ENCODE data around the gene FGFR2.

Gene FGFR2

DNA sequence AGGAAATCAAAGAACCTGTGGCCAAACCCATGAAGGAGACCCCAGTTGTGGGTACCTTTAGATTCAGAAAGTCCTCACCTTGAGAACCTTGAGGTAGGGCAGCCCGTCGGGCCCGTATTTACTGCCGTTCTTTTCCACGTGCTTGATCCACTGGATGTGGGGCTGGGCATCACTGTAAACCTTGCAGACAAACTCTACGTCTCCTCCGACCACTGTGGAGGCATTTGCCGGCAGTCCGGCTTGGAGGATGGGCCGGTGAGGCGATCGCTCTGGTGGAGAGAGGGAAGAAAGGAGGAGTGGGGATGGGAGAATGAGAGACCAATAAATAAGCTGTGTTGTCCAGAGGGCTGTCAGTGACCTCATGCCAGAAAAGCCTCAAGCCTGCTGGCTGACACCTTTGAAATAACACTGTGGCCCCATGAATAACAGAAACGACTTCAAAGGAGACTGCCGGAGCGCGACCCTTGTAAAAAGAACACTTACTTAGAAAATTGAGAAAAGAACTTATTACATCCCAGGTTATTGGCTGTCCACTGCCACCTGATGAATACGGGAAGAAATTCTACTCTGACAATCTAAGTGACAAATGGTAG lies 78.2 kb downstream of the FGFR2 start:
- DNase-seq: no peak

GRCh38 chr10:121519411-121519810 lies 78.8 kb downstream of the FGFR2 start:
- no peak for DNase-seq

DNA sequence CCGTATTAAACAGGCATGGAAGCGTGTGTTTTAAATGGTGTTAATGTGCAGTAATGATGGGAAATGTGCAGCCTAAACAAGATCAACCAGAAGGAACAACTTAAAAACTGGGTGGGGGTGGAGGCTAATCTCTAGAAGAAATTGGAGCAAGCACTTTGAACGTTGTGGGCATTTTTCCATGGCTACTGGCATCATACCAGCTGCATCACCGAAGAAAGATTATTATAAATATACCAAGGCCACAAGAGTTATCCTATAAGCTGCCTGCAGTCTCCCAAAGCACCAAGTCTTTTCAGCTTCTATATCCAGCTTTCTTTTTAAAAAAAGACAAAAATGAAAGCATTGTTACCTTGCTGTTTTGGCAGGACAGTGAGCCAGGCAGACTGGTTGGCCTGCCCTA lies 79.9 kb downstream of the FGFR2 start:
- DNase-seq: no peak

GRCh38 chr10:121516093-121516865 lies 82.0 kb downstream of the FGFR2 start:
- DNase-seq: no peak

GRCh38 chr10:121514141-121514865 lies 83.9 kb downstream of the FGFR2 start:
- no peak for DNase-seq

DNA sequence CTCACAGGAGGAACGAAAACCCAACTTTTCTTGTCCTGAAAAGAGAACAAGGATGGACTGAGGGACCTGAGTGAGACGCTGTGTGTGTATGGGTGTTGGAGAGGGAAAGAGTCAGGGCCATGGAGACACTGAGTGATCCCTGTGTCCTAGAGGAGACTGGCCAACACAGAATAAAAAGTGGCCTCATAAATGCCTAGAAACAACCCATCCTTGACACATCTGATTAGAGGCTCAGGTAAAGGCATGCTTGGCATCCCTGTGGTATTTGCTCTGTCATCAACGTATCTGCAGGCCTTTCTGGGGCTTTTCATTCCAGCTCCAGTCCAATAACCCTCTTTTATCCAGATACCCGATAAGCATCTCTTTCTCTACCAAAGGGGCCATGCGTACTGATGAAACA lies 86.3 kb downstream of the FGFR2 start:
- no peak for DNase-seq

DNA sequence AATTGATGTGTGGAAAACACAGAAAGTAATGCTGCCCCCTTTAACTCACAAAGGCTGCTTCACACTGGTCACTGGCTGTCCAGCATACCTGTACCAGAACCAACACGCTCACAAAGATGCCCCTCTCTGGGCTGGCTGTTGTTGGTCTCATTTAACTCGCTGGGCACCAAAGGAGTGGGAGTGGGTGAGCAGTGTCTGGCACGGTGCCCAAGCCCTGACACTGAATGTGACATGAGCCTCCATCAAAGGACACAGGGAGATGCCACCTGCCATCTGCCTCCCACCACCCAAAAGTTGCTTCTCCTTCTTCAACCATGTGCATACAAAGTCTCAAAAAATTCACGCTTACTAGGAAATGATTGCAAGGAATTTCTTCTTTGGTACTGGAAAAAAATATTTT lies 86.8 kb downstream of the FGFR2 start:
- no peak for DNase-seq

- DNase-seq: no peak
These were observed 88.0 kb downstream of the FGFR2 start for GRCh38 chr10:121510201-121510771.

DNA sequence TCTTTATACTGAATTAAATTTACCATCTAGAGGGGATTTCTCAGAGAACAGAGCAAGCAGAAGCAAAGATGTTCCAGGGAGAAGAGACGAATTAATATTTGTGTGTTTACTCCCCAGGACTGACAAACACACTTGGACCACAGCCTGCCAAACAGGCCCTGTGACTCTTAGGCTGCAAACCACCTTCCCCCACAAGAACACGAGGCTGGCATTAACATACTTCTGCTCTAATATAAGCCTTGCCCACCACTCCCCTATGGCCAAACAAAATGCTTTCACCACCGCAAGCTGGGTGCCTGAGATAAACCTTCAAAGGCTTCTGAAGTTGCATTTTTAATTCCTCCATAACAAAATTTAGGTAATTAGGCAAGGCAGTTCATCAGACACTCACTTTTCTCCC lies 88.4 kb downstream of the FGFR2 start:
- DNase-seq: no peak

DNA sequence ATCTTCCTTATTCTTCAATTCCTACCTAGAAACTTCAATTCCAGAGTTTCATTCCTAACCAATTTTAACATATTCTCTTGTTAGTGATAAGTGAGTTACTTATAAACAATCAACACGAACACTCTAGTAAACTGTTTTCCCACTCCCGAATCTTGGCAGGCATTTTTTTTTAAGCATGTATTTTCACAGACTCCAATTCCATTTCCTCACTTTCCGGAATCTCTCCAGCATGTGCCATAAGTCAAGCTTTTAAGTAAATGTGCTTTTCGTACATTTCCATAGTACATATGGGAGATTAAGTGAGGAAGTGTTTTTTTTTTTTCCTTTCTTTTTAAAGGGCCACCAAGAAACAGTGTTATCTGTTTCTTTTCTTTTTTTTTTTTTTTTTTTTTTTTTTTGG lies 89.1 kb downstream of the FGFR2 start:
- no peak for DNase-seq

GRCh38 chr10:121503587-121504051 lies 94.6 kb downstream of the FGFR2 start:
- no peak for DNase-seq

GRCh38 chr10:121501796-121502195 lies 96.4 kb downstream of the FGFR2 start:
- no peak for DNase-seq

GRCh38 chr10:121500701-121501332 lies 97.4 kb downstream of the FGFR2 start:
- DNase-seq: no peak

GRCh38 chr10:121497513-121498470 lies 100.5 kb downstream of the FGFR2 start:
- no peak for DNase-seq

DNA sequence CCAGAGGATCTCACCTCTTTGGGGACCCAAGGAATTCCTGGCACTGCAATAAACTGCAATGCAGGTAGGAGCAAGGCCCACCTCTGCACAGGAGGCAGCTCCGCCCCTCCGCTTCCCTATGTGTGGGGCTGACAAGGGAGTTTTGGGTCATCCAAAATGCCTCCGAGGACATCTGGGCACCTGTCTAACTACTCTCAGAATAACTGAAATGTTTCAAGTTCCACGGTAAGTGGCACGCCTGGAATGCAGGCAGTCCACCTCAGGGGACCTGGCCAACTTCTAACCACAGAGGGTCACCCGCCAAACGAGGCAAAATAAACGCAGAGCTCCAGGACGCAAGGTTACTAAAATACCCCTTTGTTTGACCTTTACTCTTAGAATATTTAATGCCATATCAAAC lies 102.5 kb downstream of the FGFR2 start:
- no peak for DNase-seq

DNA sequence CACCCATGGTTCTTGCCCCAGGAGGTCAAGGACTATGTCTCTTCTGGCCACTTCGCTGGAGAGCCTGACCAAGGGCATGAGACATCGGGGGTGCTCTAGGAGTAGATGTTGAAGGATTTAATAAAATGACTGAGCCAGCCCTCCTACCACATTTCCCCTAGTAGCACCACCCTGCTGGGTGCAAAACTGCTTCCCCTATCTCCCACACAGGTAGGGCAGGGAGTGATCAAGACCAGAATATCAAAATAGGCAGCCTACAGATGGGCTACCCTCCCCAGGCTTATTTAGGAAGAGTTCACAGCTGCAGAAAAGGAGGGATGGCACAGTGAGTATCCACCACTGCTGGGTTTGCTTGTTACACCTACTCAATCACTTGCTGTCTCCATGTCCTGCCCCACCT lies 103.9 kb downstream of the FGFR2 start:
- no peak for DNase-seq

GRCh38 chr10:121493521-121493920 lies 104.7 kb downstream of the FGFR2 start:
- no peak for DNase-seq

DNA sequence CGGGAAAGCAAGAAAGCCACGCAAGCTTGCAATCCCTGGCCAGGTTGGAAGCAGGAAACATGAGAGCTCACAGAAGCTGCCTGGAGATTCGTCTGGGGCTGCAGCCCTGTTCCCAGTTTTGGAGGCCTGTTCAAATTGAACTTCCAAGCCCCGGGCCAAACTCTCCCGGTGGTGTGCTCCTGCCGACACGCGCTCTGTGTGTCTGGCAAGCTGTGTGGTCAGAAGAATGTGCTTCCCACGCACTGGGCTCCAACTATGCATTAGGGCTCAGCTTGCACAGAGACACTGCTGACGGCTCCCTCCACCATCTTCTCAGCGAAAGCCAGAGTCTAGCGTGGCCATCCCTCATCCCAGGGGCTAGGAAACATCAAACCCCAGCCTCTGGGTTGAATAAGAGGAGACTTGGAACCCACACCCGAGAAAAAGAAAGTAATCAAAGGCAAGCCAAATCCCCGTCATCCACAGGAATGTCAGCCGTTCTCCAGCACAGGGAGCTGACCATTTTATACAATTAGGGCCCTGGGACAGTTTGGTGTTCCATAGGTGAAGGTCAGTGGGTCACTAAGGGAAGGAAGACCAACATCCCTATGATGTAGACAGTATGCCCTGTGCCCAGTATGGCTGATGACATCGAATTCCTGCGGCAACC lies 107.2 kb downstream of the FGFR2 start:
- no peak for DNase-seq

- DNase-seq: no peak
These were observed 112.7 kb downstream of the FGFR2 start for GRCh38 chr10:121485436-121486139.

DNA sequence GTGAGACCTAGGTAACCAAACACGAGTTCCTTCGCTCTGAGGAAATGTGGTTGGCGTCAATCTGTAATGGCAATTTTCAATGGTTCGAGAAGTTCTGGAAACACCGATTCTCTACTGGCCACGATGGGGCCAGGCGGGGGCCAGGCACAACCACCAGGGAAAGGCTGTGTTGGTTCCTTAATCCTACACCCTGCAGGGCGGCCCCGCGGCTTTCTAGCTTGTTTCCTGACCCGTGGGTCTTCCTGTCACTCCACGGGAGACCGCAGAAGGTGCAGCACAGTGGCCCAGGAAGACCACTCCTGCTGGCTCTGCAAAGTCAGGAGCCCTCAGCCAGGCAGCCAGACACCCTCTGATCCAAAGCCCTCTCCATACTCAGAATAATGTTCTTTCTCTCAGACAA lies 113.4 kb downstream of the FGFR2 start:
- no peak for DNase-seq

DNA sequence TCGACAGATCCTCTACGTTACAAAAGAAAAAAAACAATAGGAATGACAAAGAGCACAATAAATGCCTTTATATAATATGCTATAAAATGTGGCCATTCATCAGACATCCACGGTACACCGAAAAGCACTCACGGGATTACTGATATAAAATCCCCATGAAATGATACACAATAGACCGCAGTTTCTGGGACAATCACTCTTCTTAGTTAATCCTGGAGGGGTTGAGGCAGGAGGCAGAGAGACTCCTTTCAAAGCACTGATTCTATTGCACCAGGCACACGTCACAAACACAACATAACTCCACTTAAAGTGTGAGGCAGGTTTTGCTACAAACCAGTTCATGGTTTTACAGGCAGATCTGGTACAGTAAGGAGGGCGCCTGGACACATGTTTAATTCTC lies 113.8 kb downstream of the FGFR2 start:
- no peak for DNase-seq
